Kidney (tissue), 14 donors: ENCODE measurements around the gene SETD4. TPM values are rescaled to one million over a fixed set of nuclear protein-coding genes. Genes with fewer than 3 reads are reported as not detected.

Experiments used
- DNase-seq, 5 donors: peaks; one replicate each; pipeline ENCODE4 v3.0.0-alpha.2; 2013 to 2020
- FAIRE-seq: peaks from 2 replicates; lab custom pipeline; 2012; peaks lifted over from hg19 to GRCh38; lab: Jason Lieb, UNC
- H3K27ac ChIP-seq, 2 donors: one replicate each; pipeline ENCODE4 v1.7.0; 2013; ENCODE audit warnings: low read depth in 2 of 2, low read length in 2 of 2, inconsistent platforms in 1 of 2
- H3K27me3 ChIP-seq: one replicate; pipeline ENCODE4 v1.7.1; 2013; ENCODE audit warnings: low read length, inconsistent platforms; ENCODE audit not compliant: control insufficient read depth, insufficient read depth
- H3K36me3 ChIP-seq, 3 donors: one replicate each; pipeline versions ENCODE4 v1.7.0 to v1.7.1; 2013; ENCODE audit warnings: low read length in 3 of 3, control low read depth in 1 of 3, inconsistent platforms in 1 of 3; ENCODE audit not compliant: insufficient read depth in 3 of 3, control insufficient read depth in 2 of 3
- H3K4me1 ChIP-seq, 3 donors: one replicate each; pipeline versions ENCODE4 v1.7.0 to v1.7.1; 2013; ENCODE audit warnings: low read length in 3 of 3, inconsistent platforms in 1 of 3, low read depth in 1 of 3; ENCODE audit not compliant: control insufficient read depth in 2 of 3, insufficient read depth in 2 of 3
- H3K4me3 ChIP-seq, 3 donors: one replicate each; pipeline versions ENCODE4 v1.7.0 to v1.8.1; 2013; ENCODE audit warnings: low read length in 3 of 3, control low read depth in 1 of 3, inconsistent platforms in 1 of 3
- H3K9ac ChIP-seq, 3 donors: one replicate each; pipeline versions ENCODE4 v1.7.0 to v1.7.1; 2013; ENCODE audit warnings: low read length in 3 of 3, control low read depth in 1 of 3, inconsistent platforms in 1 of 3
- H3K9me3 ChIP-seq, 3 donors: one replicate each; pipeline versions ENCODE4 v1.7.0 to v1.7.1; 2013; ENCODE audit warnings: low read length in 3 of 3, control low read depth in 1 of 3, inconsistent platforms in 1 of 3; ENCODE audit not compliant: control insufficient read depth in 2 of 3, insufficient read depth in 1 of 3
- intact Hi-C: fragments of 100-400 bp; cut with DNase I; formaldehyde crosslinking; loops from one replicate; pipeline ENCODE4 v1.11.1; 2022
- polyA plus RNA-seq: library from polyadenylated mRNA; stranded (reverse); fragments of 350-450 nt; fragmentation: Illumina TruSeq; extraction: RNeasy Lipid Tissue Mini Kit (QIAGEN cat#74804); gene quantifications from one replicate; pipeline ENCODE4 v1.2.3, GENCODE V29; 2014; ENCODE audit warnings: low read depth, low replicate concordance; ENCODE audit not compliant: insufficient read depth
- total RNA-seq: library from RNA; stranded (reverse); fragmentation: NEBNext Ultra II Directional; extraction: Animal tissue kit (Norgen Biotek cat#: 25700); gene quantifications from one replicate; pipeline ENCODE4 v1.2.1, GENCODE V29; 2021
- TF ChIP-seq, protein P1 (sequence below): IDR thresholded peaks from 3 replicates; pipeline ENCODE4 v1.5.1; 2012; ENCODE audit warnings: mild to moderate bottlenecking, moderate library complexity, borderline replicate concordance; ENCODE audit not compliant: insufficient read depth; ENCODE audit errors: extremely low read depth
- donor health status: control.
- donor health status: control.
- donor health status: control.
- donor health status: control.
- donor health status: control.
- donor health status: DM: yes; HTN: yes; CAD: no.
- donor health status: Normal renal cell carcinoma (clear cell type).

Gene SETD4
- total and polyA plus RNA-seq, 2 donors from 2014 or later: 14.2 to 22.5 TPM

DNA sequence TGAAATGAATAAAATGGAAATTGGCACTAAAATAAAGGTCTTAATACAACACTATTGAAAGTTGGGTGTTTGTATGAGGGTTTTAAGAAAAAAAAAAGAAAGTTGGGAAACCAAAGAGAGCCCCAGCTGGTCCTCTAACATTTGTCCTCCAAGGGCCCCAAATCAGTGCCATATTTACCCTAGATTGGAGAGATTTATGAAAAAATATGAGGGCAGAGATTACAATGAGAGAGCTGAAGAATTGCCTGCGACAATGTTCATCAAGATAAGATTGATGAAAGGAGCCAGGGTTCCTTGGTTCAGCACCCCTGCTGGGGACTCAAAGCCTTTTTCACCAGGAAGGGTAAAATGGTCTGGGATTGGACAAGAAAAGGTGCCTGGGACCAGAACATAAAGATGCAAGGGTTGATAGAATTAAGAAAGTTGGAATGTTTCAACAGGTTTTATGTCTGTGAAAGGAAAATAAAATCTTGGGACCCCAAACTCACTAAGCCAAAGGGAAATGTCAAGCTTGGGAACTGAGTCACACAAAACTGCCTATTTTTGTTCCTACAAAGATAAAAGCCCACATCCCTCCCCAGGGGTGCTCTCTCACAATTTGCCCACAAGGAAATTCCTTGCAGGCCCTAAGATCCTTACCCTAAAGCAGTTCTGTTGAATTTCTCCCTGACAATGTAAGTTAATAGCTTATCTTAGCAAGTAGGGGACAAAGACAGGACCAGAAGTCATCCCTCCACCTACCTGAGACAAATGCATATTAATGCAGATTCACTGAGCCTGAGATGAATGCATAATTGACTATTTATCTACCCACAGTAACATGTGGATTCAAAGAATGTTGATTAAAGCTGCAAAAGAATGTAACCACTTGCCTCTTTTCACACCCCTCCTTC is 36.3 kb upstream of the SETD4 start:
- TF ChIP-seq, protein P1, sequence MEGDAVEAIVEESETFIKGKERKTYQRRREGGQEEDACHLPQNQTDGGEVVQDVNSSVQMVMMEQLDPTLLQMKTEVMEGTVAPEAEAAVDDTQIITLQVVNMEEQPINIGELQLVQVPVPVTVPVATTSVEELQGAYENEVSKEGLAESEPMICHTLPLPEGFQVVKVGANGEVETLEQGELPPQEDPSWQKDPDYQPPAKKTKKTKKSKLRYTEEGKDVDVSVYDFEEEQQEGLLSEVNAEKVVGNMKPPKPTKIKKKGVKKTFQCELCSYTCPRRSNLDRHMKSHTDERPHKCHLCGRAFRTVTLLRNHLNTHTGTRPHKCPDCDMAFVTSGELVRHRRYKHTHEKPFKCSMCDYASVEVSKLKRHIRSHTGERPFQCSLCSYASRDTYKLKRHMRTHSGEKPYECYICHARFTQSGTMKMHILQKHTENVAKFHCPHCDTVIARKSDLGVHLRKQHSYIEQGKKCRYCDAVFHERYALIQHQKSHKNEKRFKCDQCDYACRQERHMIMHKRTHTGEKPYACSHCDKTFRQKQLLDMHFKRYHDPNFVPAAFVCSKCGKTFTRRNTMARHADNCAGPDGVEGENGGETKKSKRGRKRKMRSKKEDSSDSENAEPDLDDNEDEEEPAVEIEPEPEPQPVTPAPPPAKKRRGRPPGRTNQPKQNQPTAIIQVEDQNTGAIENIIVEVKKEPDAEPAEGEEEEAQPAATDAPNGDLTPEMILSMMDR: no peak
- Histone ChIP-seq H3K4me1 (peaks cover 0 to 2% (median 0%) of the 10 kb centered on the region in 3 donors), H3K27me3 (no peaks in the 10 kb centered on the region), H3K9me3 (peaks cover 0 to 6% (median 0%) of the 10 kb centered on the region in 3 donors), H3K36me3 (no peaks in the 10 kb centered on the region), H3K27ac (no peak overlapping the region), H3K9ac (no peak overlapping the region), H3K4me3 (no peak overlapping the region)
- no peak for DNase-seq
- no peak for FAIRE-seq
- intact Hi-C loops: no loop called here

- no peak overlapping the region for H3K27ac ChIP-seq
- intact Hi-C loops: no loop called here
- DNase-seq (no peak), FAIRE-seq (no peak)
- no peaks in the 10 kb centered on the region for H3K36me3 ChIP-seq
- no peak overlapping the region for H3K4me3 ChIP-seq
- no peak overlapping the region for H3K9ac ChIP-seq
- peaks cover 0 to 2% (median 0%) of the 10 kb centered on the region in 3 donors for H3K4me1 ChIP-seq
- H3K9me3 ChIP-seq: peaks cover 0 to 6% (median 0%) of the 10 kb centered on the region in 3 donors
- H3K27me3 ChIP-seq: no peaks in the 10 kb centered on the region
- TF ChIP-seq, protein P1: no peak
Observed at GRCh38 chr21:36093512-36093911, 33.2 kb upstream of the SETD4 start.

GRCh38 chr21:36092681-36093080 is 32.4 kb upstream of the SETD4 start:
- H3K27me3 ChIP-seq: no peaks in the 10 kb centered on the region
- peaks cover 0 to 6% (median 0%) of the 10 kb centered on the region in 3 donors for H3K9me3 ChIP-seq
- TF ChIP-seq, protein P1: no peak
- no peak overlapping the region for H3K9ac ChIP-seq
- no peak overlapping the region for H3K4me3 ChIP-seq
- no peaks in the 10 kb centered on the region for H3K4me1 ChIP-seq
- no peaks in the 10 kb centered on the region for H3K36me3 ChIP-seq
- FAIRE-seq (no peak), DNase-seq (no peak)
- H3K27ac ChIP-seq: no peak overlapping the region
- intact Hi-C loops: no loop called here
